Hypothalamus (tissue), 51 donors: ENCODE data around the gene ETFB.

Experiments
- DNase-seq, 51 donors: peaks; one replicate each; lab custom pipeline; 2025; lab: John Stamatoyannopoulos, UW

Gene ETFB

DNA sequence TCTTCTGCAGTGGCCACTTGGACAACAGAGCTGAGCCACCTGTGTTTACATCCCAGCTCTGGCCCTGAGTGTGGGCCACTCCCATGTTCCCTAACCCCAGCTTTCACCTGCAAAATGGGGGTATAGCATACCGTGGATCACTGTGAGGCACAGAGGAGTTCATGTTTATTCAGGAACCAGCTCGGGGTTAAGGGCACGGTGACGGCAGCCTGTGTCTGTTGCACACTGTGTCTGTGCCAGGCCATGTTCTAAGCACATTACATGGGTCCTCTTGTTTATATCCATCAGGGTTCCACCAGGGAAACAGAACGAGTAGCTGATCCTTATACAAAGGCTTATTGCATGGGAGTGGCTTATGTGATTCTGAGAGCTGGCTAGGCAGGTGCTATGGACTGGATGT, 68.8 kb downstream of the ETFB start:
- DNase-seq: no peak

- DNase-seq: no peak
Measured at GRCh38 chr19:51296336-51297093, 69.7 kb downstream of the ETFB start.

DNA sequence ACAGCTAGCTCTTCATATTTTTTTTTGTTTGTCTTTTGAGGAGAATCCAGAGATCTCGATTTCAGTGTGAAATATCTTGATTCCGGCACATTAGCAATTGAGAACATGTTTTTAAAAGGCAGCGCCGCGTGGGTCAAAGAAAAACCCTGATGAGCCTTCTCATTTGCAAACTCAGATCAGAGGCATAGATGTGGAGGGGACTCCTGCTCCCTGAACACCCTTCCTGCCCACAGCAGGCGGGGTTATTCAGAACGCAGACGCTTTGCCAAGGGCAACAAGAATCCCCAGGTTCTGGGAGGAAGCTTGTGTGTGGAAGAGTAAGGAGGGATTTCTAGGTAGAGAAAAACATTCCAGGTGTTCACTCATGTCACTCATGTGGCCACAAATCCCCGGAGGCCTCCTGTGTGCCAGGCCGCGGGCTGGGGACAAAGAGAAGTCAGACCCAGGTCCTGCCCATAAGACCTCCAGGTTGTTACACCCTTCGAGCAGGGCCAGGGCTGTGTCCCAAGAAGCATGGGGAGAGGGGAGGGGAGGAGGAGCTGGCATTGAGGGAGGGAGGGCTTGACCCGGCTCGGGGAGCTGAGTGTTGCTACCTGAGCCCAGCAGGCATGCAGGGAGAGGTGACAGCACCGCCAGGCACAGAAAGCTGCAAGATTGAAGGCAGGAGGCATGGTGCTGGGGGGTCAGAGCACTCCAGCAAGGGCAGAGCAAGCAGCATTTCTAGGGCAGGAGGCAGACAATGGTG, 70.6 kb downstream of the ETFB start:
- DNase-seq: no peak
